PFSK-1 (cell line): ENCODE results near the gene BMAL2.

Experiments
- FOXP2 ChIP-seq: optimal IDR thresholded peaks from 2 replicates; pipeline ENCODE3; 2011; ENCODE audit warnings: borderline replicate concordance, control low read depth, inconsistent platforms; ENCODE audit not compliant: insufficient read depth; ENCODE audit errors: extremely low read length, extremely low read depth
- POLR2AphosphoS5 ChIP-seq: IDR thresholded peaks from 2 replicates; pipeline ENCODE4 v1.6.1; 2012; ENCODE audit warnings: low read depth, mild to moderate bottlenecking, control low read depth, low read length, moderate library complexity
- REST ChIP-seq, 2 experiments: IDR thresholded peaks; 2 replicates each; pipeline versions ENCODE4 v1.6.1 to v1.8.0; 2011 to 2012; ENCODE audit warnings: low read depth in 2 of 2, low read length in 2 of 2, control low read depth in 1 of 2, inconsistent platforms in 1 of 2, mild to moderate bottlenecking in 1 of 2, moderate library complexity in 1 of 2; ENCODE audit not compliant: insufficient read depth in 1 of 2
- SIN3A ChIP-seq: IDR thresholded peaks from 2 replicates; pipeline ENCODE4 v1.6.1; 2012; ENCODE audit warnings: mild to moderate bottlenecking, low read length, moderate library complexity, borderline replicate concordance; ENCODE audit not compliant: insufficient read depth
- TAF1 ChIP-seq: IDR thresholded peaks from 2 replicates; pipeline ENCODE4 v1.6.1; 2012; ENCODE audit warnings: low read length, control low read depth, borderline replicate concordance; ENCODE audit not compliant: insufficient read depth

BMAL2 gene

GRCh38 chr12:27290501-27291168 lies 42.0 kb upstream of the BMAL2 start:
- TF ChIP-seq POLR2AphosphoS5 (no peak), FOXP2 (no peak), REST (IDR thresholded peaks at IDR 0.05; ENCODE audit: insufficient read depth in 1 of 2, low read depth in 2 of 2, low read length in 2 of 2) (no peak), SIN3A (no peak)

GRCh38 chr12:27291862-27292261 lies 40.8 kb upstream of the BMAL2 start:
- TF ChIP-seq REST (IDR thresholded peaks at IDR 0.05; ENCODE audit: insufficient read depth in 1 of 2, low read depth in 2 of 2, low read length in 2 of 2) (no peak), POLR2AphosphoS5 (no peak), SIN3A (no peak), FOXP2 (no peak), TAF1 (no peak)

GRCh38 chr12:27292718-27293117 lies 39.9 kb upstream of the BMAL2 start:
- TF ChIP-seq SIN3A (no peak), TAF1 (no peak), REST (IDR thresholded peaks at IDR 0.05; ENCODE audit: insufficient read depth in 1 of 2, low read depth in 2 of 2, low read length in 2 of 2) (no peak), POLR2AphosphoS5 (no peak), FOXP2 (no peak)

GRCh38 chr12:27293463-27293862 lies 39.2 kb upstream of the BMAL2 start:
- TF ChIP-seq TAF1 = no peak
- no peak for TF ChIP-seq FOXP2

- TF ChIP-seq POLR2AphosphoS5 = no peak
Observed at GRCh38 chr12:27296674-27297073, 36.0 kb upstream of the BMAL2 start.

GRCh38 chr12:27297566-27297965 lies 35.1 kb upstream of the BMAL2 start:
- no peak for TF ChIP-seq FOXP2
- TF ChIP-seq POLR2AphosphoS5 = no peak

GRCh38 chr12:27299102-27299501 lies 33.5 kb upstream of the BMAL2 start:
- TF ChIP-seq SIN3A (no peak), REST (IDR thresholded peaks at IDR 0.05; ENCODE audit: insufficient read depth in 1 of 2, low read depth in 2 of 2, low read length in 2 of 2) (no peak), TAF1 (no peak), FOXP2 (no peak), POLR2AphosphoS5 (no peak)
